GM18858 (cell line): ENCODE data around the gene GRWD1.

ENCODE experiments used
- ATAC-seq: cut with Tn5 transposase; IDR thresholded peaks from one replicate; pipeline ENCODE4 v1.9.1; 2021; ENCODE audit not compliant: unreplicated experiment

Gene GRWD1

GRCh38 chr19:48421548-48421947, 24.2 kb upstream of the GRWD1 start:
- no peak for ATAC-seq

- ATAC-seq, result no peak
These were observed 21.0 kb upstream of the GRWD1 start for GRCh38 chr19:48424694-48425219.

- ATAC-seq, result no peak
These were observed 17.1 kb upstream of the GRWD1 start for GRCh38 chr19:48428670-48429069.

GRCh38 chr19:48433337-48433736, 12.4 kb upstream of the GRWD1 start:
- no peak for ATAC-seq

- no peak for ATAC-seq
These were observed 9.2 kb upstream of the GRWD1 start for GRCh38 chr19:48436586-48436985.

GRCh38 chr19:48441360-48442050, 4.3 kb upstream of the GRWD1 start:
- ATAC-seq, result no peak

- no peak for ATAC-seq
These were observed 3.4 kb upstream of the GRWD1 start for GRCh38 chr19:48442116-48443035.

- no peak for ATAC-seq
These were observed 2.5 kb upstream of the GRWD1 start for GRCh38 chr19:48443256-48443655.

GRCh38 chr19:48443731-48444128, 2.1 kb upstream of the GRWD1 start:
- no peak for ATAC-seq

GRCh38 chr19:48444129-48444935, 1.5 kb upstream of the GRWD1 start:
- no peak for ATAC-seq

- ATAC-seq, result no peak
These were observed 915 bp upstream of the GRWD1 start for GRCh38 chr19:48444936-48445200.

- ATAC-seq, result peak; percentile 15
These were observed 552 bp upstream of the GRWD1 start for GRCh38 chr19:48445256-48445605.

GRCh38 chr19:48446579-48446978, 796 bp downstream of the GRWD1 start:
- no peak for ATAC-seq

GRCh38 chr19:48448563-48448962, 2.8 kb downstream of the GRWD1 start:
- ATAC-seq, result no peak

- ATAC-seq, result no peak
These were observed 4.7 kb downstream of the GRWD1 start for GRCh38 chr19:48450441-48450840.

- ATAC-seq, result no peak
These were observed 5.1 kb downstream of the GRWD1 start for GRCh38 chr19:48450863-48451262.

- ATAC-seq, result no peak
These were observed 5.8 kb downstream of the GRWD1 start for GRCh38 chr19:48451624-48452023.

- ATAC-seq, result no peak
These were observed 6.8 kb downstream of the GRWD1 start for GRCh38 chr19:48452289-48453190.

GRCh38 chr19:48454150-48454730, 8.5 kb downstream of the GRWD1 start:
- ATAC-seq, result no peak
